ENCODE data around the gene CHST15. TPM values are rescaled to one million over a fixed set of nuclear protein-coding genes. Genes with fewer than 3 reads are reported as not detected.

The CHST15 gene
- total and polyA plus RNA-seq, 2 of the 8 experiments (the other 6 are each of a cell fraction or from before 2014, with no cell fraction given), result 8.8 to 9.1 TPM

DNA sequence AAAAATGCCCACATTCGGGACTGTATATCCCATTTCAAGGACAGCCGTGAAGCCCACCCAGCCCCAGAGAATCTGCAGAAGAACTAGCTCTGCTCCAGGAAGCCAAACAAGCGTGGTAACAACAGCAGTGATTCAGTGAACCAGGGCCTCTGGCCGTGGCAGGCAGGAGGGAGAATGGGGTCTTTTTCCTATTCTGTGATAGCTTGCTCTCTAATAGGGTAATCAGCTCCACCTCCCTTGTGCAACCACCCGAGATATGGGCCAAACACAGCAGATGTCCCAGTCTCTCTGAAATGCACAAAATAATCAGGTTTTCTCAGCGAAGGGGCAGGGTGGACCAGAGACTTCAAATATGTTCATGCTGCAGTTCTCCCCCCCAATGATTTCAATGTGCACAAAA is 35.8 kb downstream of the CHST15 start (continued):
- no peak for TF ChIP-seq CHD7 (IDR thresholded peaks at IDR 0.05; ENCODE audit: insufficient replicate concordance, low read length)
